BLaER1 treated with 17β-estradiol and CSF1 and Interleukin-3, amounts not matched to agents 10 nM and 100 nM (cell line): Measurements from ENCODE around the gene BEST4.
"Not testable (repeated sequence)": the region's sequence is repeated elsewhere in the genome, so short reads cannot be mapped to it uniquely, and the experiment has no call there.

Experiments
- H3K27ac ChIP-seq, 11 experiments: shearing (Covaris generic); formaldehyde crosslinking; 2 replicates each; pipeline ENCODE4 v1.8.1; 2022
- H3K27me3 ChIP-seq, 11 experiments: shearing (Covaris generic); formaldehyde crosslinking; 2 replicates each; pipeline ENCODE4 v1.8.1; 2022
- H3K36me3 ChIP-seq, 11 experiments: shearing (Covaris generic); formaldehyde crosslinking; 2 replicates each; pipeline ENCODE4 v1.8.1; 2022
- H3K4me1 ChIP-seq, 10 experiments: shearing (Covaris generic); formaldehyde crosslinking; 2 replicates each; pipeline ENCODE4 v1.8.1; 2022
- H3K4me2 ChIP-seq, 11 experiments: shearing (Covaris generic); formaldehyde crosslinking; 2 replicates each; pipeline ENCODE4 v1.8.1; 2022
- H3K4me3 ChIP-seq, 10 experiments: shearing (Covaris generic); formaldehyde crosslinking; 2 replicates each; pipeline ENCODE4 v1.8.1; 2022
- H3K9ac ChIP-seq, 11 experiments: shearing (Covaris generic); formaldehyde crosslinking; 2 replicates each; pipeline ENCODE4 v1.8.1; 2022
- H3K9me3 ChIP-seq, 11 experiments: shearing (Covaris generic); formaldehyde crosslinking; replicated peaks in 1 of 11; 2 replicates each; pipeline ENCODE4 v1.8.1; 2022
- H4K20me1 ChIP-seq, 11 experiments: shearing (Covaris generic); formaldehyde crosslinking; 2 replicates each; pipeline ENCODE4 v1.8.1; 2022
- Cebpa-rat ChIP-seq, 11 experiments: shearing (Covaris generic); IDR thresholded peaks; 2 replicates each; pipeline ENCODE4 v1.8.1; 2022

The BEST4 gene

DNA sequence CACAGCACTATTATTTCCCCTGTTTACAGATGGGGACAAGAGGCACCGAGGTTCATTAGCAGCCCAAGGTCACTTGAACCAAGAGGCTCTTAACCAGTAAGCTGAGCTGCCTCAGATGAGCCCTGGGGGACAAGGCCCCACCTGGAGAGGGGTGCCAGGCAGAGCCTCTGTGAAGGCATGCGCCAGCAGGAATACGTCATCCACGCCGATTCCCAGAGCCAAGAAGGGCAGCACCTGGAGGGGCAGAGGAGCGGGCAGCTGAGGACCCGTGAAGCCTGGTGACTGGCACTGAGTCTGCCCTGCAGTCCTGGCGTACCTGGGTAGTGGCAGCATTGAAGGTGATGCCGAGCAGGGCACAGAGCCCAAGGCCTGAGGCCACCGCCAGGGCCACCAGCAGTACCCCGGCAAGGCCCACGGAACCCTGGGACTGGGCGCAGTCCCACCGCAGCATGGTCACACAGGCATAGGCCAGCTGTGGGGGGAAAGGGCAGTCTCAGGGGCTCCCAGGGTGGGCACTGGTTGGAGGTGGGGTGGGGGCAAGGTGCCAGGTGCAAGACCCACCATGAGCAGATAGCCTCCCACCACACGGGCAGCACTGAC lies 41.0 kb upstream of the BEST4 start:
- TF ChIP-seq Cebpa-rat (IDR thresholded peaks at IDR 0.05): no peak
- H3K4me1 ChIP-seq: peaks cover 31 to 70% (median 51%) of the 10 kb centered on the region in 10 experiments

DNA sequence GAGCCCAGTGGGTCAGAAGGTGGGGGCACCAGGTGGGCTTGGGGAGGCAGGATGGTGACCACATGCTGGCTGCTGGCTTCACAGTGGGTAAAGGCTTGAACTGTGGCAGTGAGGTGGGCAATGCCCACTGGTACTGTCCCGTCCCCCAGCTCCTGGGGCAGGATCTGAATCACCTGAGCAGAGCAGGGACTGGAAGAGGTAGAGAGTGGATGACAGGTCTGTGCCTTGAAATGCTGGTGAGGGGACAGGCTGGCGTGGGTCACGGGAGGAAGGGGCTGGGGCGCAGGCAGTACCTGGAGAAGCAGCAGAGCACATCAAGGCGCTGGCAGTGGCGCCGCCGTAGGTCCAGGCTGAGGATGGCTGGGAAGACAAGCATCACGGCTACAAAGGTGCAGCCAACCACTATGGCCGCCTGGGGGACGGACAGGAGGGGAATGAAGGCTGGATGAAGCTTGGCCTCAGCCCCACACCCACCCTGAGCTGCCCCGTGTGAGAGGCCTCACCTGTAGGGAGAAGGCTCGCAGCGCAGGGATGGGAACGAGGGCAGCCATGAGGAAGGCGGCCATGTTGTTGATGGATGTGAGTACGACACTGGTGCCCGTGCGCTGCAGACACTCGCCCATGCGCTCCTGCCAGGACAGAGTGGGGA lies 40.2 kb upstream of the BEST4 start:
- no peak for TF ChIP-seq Cebpa-rat (IDR thresholded peaks at IDR 0.05)
- no peak overlapping the region for H3K4me2 ChIP-seq

More for the DNA sequence above, 41.0 kb upstream of the BEST4 start:
- Histone ChIP-seq H3K9ac (no peak overlapping the region), H3K36me3 (no peaks in the 10 kb centered on the region), H4K20me1 (no peaks in the 10 kb centered on the region), H3K9me3 (peaks cover 0 to 12% (median 0%) of the 10 kb centered on the region in 11 experiments; a peak in 4 of 22 replicates), H3K27ac (no peak overlapping the region), H3K27me3 (no peaks in the 10 kb centered on the region), H3K4me3 (no peak overlapping the region), H3K4me2 (peak overlapping the region in 4 of 11 experiments; percentile 54 to 80 (median 64); a peak in 3 of 22 replicates)

DNA sequence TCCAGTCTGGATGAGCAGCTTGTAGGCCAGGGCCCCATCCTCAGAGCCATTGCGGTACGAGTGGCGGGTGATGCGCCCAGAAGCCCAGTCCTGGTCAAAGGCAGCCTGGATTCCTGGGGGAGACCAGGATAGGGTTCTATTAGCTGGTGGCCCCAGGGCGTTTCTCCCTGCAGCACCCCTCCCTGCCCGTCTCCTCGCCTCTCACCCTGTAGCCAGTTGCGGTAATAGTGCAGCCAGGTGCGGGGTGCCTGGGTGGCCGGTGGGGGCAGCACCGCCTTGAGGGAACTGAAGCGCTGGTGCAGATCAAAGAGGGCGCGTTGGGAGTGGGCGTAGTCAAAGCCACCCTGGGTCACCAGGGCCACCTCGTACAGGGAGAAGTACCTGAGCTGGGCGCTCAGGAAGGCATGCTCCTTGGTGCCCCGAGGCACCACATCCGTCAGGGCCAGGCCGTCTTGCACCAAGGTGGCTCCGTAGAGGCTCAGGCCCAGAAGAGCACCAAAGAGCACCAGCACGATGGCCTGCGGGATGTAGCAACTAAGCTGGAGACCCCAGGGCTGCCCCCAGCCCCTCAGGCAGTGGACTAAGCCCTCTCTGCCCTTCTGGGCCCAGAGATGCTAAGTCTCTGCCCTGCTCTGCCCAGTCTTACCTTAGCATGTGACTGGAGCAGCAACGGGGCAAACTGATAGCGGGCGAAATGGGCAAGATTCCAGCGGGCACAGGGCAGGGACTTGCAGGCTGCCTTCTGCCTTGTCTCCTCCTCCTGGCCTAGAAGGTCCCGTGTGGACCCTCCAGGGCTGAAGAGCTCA lies 39.4 kb upstream of the BEST4 start:
- Histone ChIP-seq H3K9me3 (peaks cover 0 to 12% (median 0%) of the 10 kb centered on the region in 11 experiments; a peak in 4 of 22 replicates), H3K27me3 (no peaks in the 10 kb centered on the region), H3K36me3 (no peaks in the 10 kb centered on the region), H4K20me1 (no peaks in the 10 kb centered on the region), H3K4me2 (peak overlapping the region in 7 of 11 experiments; percentile 6 to 84 (median 46); a peak in 11 of 22 replicates), H3K4me1 (peaks cover 21 to 55% (median 37%) of the 10 kb centered on the region in 10 experiments), H3K4me3 (no peak overlapping the region), H3K27ac (peak overlapping the region in 2 of 11 experiments; percentile 28 to 32; a peak in 3 of 22 replicates), H3K9ac (0 out of 22 replicates have a peak overlapping the region, but pooled peaks of 1 of the 11 experiments have one; percentile 17)
- no peak for TF ChIP-seq Cebpa-rat (IDR thresholded peaks at IDR 0.05)

More for the DNA sequence above, 40.2 kb upstream of the BEST4 start:
- H3K27me3 ChIP-seq: no peaks in the 10 kb centered on the region
- H3K4me1 ChIP-seq: peaks cover 27 to 62% (median 44%) of the 10 kb centered on the region in 10 experiments
- no peak overlapping the region for H3K27ac ChIP-seq
- H3K9ac ChIP-seq: no peak overlapping the region
- no peak overlapping the region for H3K4me3 ChIP-seq
- H3K36me3 ChIP-seq: no peaks in the 10 kb centered on the region
- no peaks in the 10 kb centered on the region for H4K20me1 ChIP-seq
- peaks cover 0 to 12% (median 0%) of the 10 kb centered on the region in 11 experiments; a peak in 4 of 22 replicates for H3K9me3 ChIP-seq

GRCh38 chr1:44826375-44827196 lies 38.6 kb upstream of the BEST4 start:
- H4K20me1 ChIP-seq: no peaks in the 10 kb centered on the region
- H3K9ac ChIP-seq: peak overlapping the region in 2 of 11 experiments; percentile 9 to 17; a peak in 1 of 22 replicates
- no peaks in the 10 kb centered on the region for H3K36me3 ChIP-seq
- peaks cover 14 to 47% (median 29%) of the 10 kb centered on the region in 10 experiments for H3K4me1 ChIP-seq
- TF ChIP-seq Cebpa-rat (IDR thresholded peaks at IDR 0.05): no peak
- H3K4me3 ChIP-seq: no peak overlapping the region
- peaks cover 0 to 12% (median 0%) of the 10 kb centered on the region in 11 experiments; a peak in 4 of 22 replicates for H3K9me3 ChIP-seq
- H3K27ac ChIP-seq: peak overlapping the region in 3 of 11 experiments; percentile 28 to 32 (median 30); a peak in 3 of 22 replicates
- H3K4me2 ChIP-seq: peak overlapping the region in 8 of 11 experiments; percentile 6 to 84 (median 42); a peak in 11 of 22 replicates
- H3K27me3 ChIP-seq: no peaks in the 10 kb centered on the region

DNA sequence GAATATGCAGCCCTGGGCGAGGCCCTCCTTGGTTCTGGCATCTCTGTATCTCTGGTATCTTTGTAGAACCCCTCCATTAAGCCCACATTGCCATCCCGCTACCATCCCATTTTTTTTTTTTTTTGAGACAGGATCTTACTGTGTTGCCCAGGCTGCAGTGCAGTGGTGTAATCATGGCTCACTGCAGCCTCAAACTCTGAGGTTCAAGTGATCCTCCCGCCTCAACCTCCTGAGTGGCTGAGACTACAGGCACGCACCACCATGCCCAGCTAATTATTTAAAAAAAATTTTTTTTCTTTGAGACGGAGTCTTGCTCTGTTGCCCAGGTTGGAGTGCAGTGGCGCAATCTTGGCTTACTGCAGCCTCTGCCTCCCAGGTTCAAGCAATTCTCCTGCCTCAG lies 36.4 kb upstream of the BEST4 start:
- H3K4me3 ChIP-seq, H3K9ac ChIP-seq, H3K9me3 ChIP-seq, H3K36me3 ChIP-seq, H4K20me1 ChIP-seq, H3K27ac ChIP-seq, H3K27me3 ChIP-seq, H3K4me2 ChIP-seq: not testable (repeated sequence)
- H3K4me1 ChIP-seq: peaks cover 7 to 37% (median 21%) of the 10 kb centered on the region in 10 experiments

DNA sequence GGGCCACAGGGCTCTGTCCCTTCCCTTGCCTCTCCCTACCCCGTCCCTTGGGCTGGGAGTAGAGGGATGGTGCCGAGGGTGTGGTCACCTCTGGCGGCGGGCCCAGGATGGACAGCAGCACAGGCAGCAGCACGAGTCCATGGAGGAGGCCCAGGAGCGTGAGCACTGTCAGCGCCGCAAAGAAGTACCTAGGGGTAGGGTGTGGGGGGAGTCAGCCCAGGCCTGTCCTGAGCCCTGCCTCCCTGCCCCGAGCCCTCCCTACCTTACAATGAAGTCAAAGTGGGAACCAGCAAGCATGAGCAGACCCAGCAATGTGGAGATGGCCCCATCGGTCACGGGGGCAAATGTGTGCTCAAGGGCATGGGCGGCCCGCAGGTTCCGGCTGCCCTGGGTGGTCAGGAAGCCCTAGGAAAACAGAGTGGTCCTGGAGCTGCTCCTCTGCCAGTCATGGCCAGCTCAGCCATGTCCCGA lies 35.0 kb upstream of the BEST4 start:
- H3K9me3 ChIP-seq: no peaks in the 10 kb centered on the region
- H3K27me3 ChIP-seq: no peaks in the 10 kb centered on the region
- H3K4me1 ChIP-seq: peaks cover 19 to 47% (median 33%) of the 10 kb centered on the region in 10 experiments
- H3K9ac ChIP-seq: no peak overlapping the region
- no peak overlapping the region for H3K27ac ChIP-seq
- no peaks in the 10 kb centered on the region for H4K20me1 ChIP-seq
- no peak overlapping the region for H3K4me3 ChIP-seq
- no peaks in the 10 kb centered on the region for H3K36me3 ChIP-seq
- no peak for TF ChIP-seq Cebpa-rat (IDR thresholded peaks at IDR 0.05)
- no peak overlapping the region for H3K4me2 ChIP-seq

DNA sequence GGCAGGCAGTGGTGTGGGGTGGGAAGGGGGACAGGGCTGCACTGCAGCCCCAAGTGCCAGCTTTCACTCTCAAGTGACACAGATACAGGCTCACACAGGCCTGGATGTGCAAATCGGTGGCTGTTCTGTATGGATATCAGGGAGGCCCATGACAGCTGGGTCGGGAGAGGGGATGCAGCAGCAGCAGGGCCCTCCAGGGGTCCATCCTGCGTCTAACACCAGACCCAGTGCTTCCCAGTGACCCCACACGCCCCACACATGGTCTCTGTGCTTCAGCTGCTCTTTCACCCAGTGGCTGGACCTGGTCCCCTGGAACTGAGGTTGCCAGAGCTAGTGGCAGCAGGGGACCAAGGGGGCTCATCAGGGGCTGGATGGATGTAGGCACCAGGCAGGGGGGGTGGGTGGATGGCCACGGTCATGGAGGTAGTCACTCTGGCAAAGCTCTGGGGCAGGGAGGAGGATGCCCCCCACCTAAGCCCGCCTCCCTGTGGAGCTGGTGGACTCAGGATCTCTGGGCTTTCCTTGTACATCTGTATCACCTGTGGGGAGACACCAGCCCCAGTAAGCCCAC lies 34.2 kb upstream of the BEST4 start:
- TF ChIP-seq Cebpa-rat (IDR thresholded peaks at IDR 0.05): no peak
- H3K9me3 ChIP-seq: no peaks in the 10 kb centered on the region
- H3K27me3 ChIP-seq: no peaks in the 10 kb centered on the region
- peak overlapping the region in 4 of 11 experiments; percentile 5 to 18 (median 8); a peak in 2 of 22 replicates for H3K9ac ChIP-seq
- H3K27ac ChIP-seq: no peak overlapping the region
- H4K20me1 ChIP-seq: no peaks in the 10 kb centered on the region
- no peak overlapping the region for H3K4me3 ChIP-seq
- peaks cover 23 to 50% (median 36%) of the 10 kb centered on the region in 10 experiments for H3K4me1 ChIP-seq
- H3K36me3 ChIP-seq: no peaks in the 10 kb centered on the region
- H3K4me2 ChIP-seq: no peak overlapping the region

- H3K4me2 ChIP-seq: peak overlapping the region in 10 of 11 experiments; percentile 81 to 97 (median 91); a peak in 16 of 22 replicates
- H3K4me1 ChIP-seq: peaks cover 23 to 44% (median 31%) of the 10 kb centered on the region in 10 experiments
- no peaks in the 10 kb centered on the region for H3K27me3 ChIP-seq
- H4K20me1 ChIP-seq: no peaks in the 10 kb centered on the region
- H3K36me3 ChIP-seq: no peaks in the 10 kb centered on the region
- H3K4me3 ChIP-seq: peak overlapping the region in 1 of 10 experiments; percentile 55; a peak in 1 of 20 replicates
- peak overlapping the region in 5 of 11 experiments; percentile 90 to 99 (median 96); a peak in 8 of 22 replicates for H3K9ac ChIP-seq
- no peak for TF ChIP-seq Cebpa-rat (IDR thresholded peaks at IDR 0.05)
- peak overlapping the region in 1 of 11 experiments; percentile 99; a peak in 1 of 22 replicates for H3K27ac ChIP-seq
- no peaks in the 10 kb centered on the region for H3K9me3 ChIP-seq
These were observed 33.3 kb upstream of the BEST4 start for GRCh38 chr1:44821240-44821715.
